ACC112 (cell line): ENCODE results near the gene PLB1.
"Not testable (repeated sequence)": the region's sequence is repeated elsewhere in the genome, so short reads cannot be mapped to it uniquely, and the experiment has no call there.

Source experiments
- H2AFZ ChIP-seq: fragments of 200-600 bp; sonication (generic); one replicate; pipeline ENCODE4 v1.6.0; 2017; ENCODE audit warnings: antibody characterized with exemption, low read length; ENCODE audit not compliant: unreplicated experiment
- H3K27ac ChIP-seq: fragments of 200-600 bp; sonication (generic); 2 replicates; pipeline ENCODE4 v1.5.1; 2014; ENCODE audit warnings: low read depth, mild to moderate bottlenecking, antibody characterized with exemption, low read length, moderate library complexity
- H3K27me3 ChIP-seq: fragments of 200-600 bp; sonication (generic); 2 replicates; pipeline ENCODE4 v1.6.1; 2014; ENCODE audit warnings: mild to moderate bottlenecking, antibody characterized with exemption, low read length, moderate library complexity, mixed read lengths; ENCODE audit not compliant: insufficient read depth
- H3K36me3 ChIP-seq: fragments of 200-600 bp; sonication (generic); 2 replicates; pipeline ENCODE4 v1.6.1; 2016; ENCODE audit warnings: mild to moderate bottlenecking, antibody characterized with exemption, low read length, moderate library complexity, mixed read lengths; ENCODE audit not compliant: insufficient read depth
- H3K4me1 ChIP-seq: fragments of 200-600 bp; sonication (generic); one replicate; pipeline ENCODE4 v1.6.1; 2016; ENCODE audit warnings: low read length, mixed read lengths; ENCODE audit not compliant: insufficient read depth, unreplicated experiment, control insufficient read depth
- H3K4me3 ChIP-seq: fragments of 200-600 bp; sonication (generic); 2 replicates; pipeline ENCODE4 v1.5.1; 2014; ENCODE audit warnings: mild to moderate bottlenecking, low read depth, low read length
- H3K79me2 ChIP-seq: fragments of 200-600 bp; sonication (generic); one replicate; pipeline ENCODE4 v1.6.0; 2016; ENCODE audit warnings: low read length; ENCODE audit not compliant: control insufficient read depth, unreplicated experiment, insufficient read depth

PLB1 gene

GRCh38 chr2:28661589-28662001 lies 165.7 kb downstream of the PLB1 start:
- H3K36me3 ChIP-seq = no peaks in the 10 kb centered on the region
- H3K27ac ChIP-seq = peak overlapping the region; percentile 86
- H3K4me1 ChIP-seq = peaks cover 56% of the 10 kb centered on the region
- H3K79me2 ChIP-seq = no peaks in the 10 kb centered on the region
- H2AFZ ChIP-seq = no peak overlapping the region
- H3K27me3 ChIP-seq = no peaks in the 10 kb centered on the region
- peak overlapping the region; percentile 17; the same call in 1 of the 2 replicates for H3K4me3 ChIP-seq

DNA sequence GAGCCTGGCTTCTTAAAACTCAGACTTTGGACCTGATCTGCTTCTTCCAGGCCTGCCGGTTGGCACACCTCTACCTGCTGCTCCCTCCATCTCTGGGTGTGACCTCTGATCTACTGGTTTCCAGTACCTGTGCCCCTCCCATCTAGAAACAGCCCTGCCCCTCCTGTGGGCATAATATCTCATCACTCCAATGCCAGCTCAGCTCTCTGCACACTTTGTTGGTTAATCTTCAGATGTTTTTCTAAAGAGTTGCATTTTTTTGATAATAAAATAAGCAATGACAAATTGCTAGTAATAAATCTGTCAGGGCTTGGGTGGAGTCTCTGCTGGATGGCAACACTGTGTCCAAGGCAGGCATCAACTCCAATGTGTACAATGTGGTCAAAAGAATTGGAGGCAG lies 166.2 kb downstream of the PLB1 start:
- Histone ChIP-seq H3K27me3 (no peaks in the 10 kb centered on the region), H3K4me1 (peaks cover 56% of the 10 kb centered on the region), H3K79me2 (no peaks in the 10 kb centered on the region), H2AFZ (no peak overlapping the region), H3K36me3 (no peaks in the 10 kb centered on the region), H3K4me3 (peak overlapping the region; percentile 17), H3K27ac (peak overlapping the region; percentile 86)

DNA sequence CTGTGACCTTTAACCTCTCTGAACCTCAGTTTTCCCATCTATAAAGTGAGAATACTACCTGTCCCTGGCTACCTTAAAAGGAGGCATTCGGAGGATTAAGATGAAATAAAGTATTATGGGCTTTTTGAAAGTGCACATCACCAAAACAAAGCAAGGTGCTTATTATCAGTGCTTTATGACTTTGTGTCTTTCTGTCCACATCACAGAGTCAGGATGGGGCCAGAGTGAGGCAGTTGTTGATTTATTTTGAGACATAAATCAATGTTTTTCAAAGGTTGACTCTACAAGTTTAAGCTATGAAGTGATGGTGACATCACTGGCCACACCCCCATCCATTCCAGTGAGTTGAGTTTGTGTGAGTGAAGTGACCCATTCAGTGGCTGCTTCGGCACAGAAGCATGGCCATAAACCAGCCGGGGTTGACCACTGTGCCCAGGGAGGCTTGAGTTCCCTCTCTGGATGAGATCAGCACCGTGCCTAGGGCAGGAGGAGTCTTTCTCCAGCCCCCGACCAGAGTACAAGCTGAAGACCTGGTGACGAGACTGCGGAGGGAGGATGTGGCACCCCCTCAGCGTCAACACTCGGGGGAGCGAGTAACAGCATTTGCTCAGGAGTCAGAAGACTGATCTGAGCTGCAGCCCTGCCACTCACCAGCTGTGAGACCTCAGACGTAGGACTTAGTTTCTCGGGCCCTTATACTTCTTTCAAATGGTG lies 166.8 kb downstream of the PLB1 start:
- Histone ChIP-seq H3K4me3 (no peak overlapping the region), H3K27me3 (no peaks in the 10 kb centered on the region), H3K36me3 (no peaks in the 10 kb centered on the region), H2AFZ (no peak overlapping the region), H3K27ac (peak overlapping the region; percentile 86), H3K4me1 (peaks cover 56% of the 10 kb centered on the region), H3K79me2 (no peaks in the 10 kb centered on the region)

DNA sequence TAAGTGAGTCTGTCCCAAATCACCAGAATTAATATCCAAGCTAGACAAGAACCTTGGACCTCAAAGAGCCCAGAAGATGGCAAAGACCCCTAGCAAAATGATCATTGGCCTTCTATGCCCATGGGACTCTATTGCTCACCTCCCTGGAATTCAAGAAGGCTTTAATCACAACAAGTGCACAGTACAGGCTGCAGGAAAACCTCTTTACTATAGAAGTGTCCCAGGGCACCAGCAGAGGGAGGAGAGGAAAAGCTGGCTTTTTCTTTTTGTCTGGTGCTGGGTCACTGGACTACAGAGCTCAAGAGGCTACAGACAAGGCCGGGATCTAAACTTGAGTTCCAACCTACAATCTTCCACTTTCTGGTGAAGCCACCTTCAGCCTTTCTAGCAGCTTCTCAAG lies 167.5 kb downstream of the PLB1 start:
- Histone ChIP-seq H3K4me3 (no peak overlapping the region), H2AFZ (no peak overlapping the region), H3K27me3 (no peaks in the 10 kb centered on the region), H3K4me1 (peaks cover 54% of the 10 kb centered on the region), H3K27ac (peak overlapping the region; percentile 86), H3K79me2 (no peaks in the 10 kb centered on the region), H3K36me3 (no peaks in the 10 kb centered on the region)

DNA sequence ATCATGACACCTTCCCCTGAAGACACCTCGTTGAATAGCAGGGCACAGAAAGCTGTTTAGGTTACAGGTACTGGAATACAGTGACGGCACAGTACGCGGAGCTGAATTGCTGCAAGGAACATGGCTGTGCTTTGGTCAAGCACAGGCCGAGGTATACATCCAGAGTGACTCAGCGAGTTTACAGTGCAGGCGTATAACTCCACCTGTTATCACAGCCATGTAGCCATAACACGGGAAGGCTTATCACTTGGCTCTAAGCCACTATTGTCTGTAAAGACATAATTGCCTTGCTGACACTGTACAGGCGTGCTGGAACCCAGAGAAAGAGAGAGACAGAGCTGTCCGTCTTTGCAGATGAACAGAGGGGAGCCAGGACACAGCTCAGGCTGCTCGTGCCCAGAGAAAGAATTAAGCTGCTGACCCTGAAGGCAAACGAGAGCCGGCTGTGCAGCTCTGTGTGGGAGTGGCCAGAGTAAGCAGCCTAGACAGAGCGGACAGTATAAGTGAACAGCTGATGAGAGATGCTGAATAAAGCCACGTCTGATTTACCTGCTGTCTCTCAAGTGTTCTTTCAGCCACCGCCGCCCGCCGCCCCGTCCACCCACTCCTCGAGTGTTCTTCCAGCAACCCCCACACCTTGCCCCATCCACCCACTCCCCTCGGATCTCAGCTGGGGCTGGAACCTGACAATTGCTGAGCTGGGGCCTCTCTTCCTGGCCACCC lies 168.4 kb downstream of the PLB1 start:
- Histone ChIP-seq H3K79me2 (no peaks in the 10 kb centered on the region), H3K4me1 (peaks cover 49% of the 10 kb centered on the region), H3K27ac (0 out of 2 replicates have a peak overlapping the region, but pooled peaks have one; percentile 7), H3K4me3 (no peak overlapping the region), H2AFZ (peak overlapping the region; percentile 45), H3K36me3 (no peaks in the 10 kb centered on the region), H3K27me3 (no peaks in the 10 kb centered on the region)

- Histone ChIP-seq H3K4me1 (peaks cover 49% of the 10 kb centered on the region), H3K4me3 (no peak overlapping the region), H2AFZ (peak overlapping the region; percentile 45), H3K27ac (peak overlapping the region; percentile 30), H3K36me3 (no peaks in the 10 kb centered on the region), H3K79me2 (no peaks in the 10 kb centered on the region), H3K27me3 (no peaks in the 10 kb centered on the region)
Observed at GRCh38 chr2:28665041-28665704, 169.3 kb downstream of the PLB1 start.

DNA sequence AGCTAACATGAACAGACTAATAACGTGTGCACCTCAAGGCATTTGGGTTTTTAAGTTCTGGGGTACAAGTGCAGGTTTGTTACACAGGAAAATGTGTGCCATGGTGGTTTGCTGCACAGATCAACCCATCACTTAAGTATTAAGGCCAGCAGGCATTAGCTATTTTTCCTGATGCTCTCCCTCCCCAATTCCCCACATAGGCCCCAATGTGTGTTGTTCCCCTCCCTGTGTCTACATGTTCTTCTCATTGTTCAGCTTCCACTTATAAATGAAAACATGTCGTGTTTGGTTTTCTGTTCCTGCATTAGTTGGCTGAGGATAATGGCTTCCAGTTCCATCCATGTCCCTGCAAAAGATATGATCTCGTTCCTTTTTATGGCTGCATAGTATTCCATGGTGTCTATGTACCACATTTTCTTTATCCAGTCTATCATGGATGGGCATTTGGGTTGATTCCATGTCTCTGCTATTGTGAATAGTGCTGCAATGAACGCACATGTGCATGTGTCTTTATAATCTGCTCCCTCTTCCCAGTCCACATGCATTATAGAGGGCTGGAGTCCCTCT lies 170.0 kb downstream of the PLB1 start:
- H3K27me3 ChIP-seq, H3K36me3 ChIP-seq, H3K27ac ChIP-seq, H3K4me3 ChIP-seq, H2AFZ ChIP-seq, H3K79me2 ChIP-seq: not testable (repeated sequence)
- peaks cover 47% of the 10 kb centered on the region for H3K4me1 ChIP-seq

DNA sequence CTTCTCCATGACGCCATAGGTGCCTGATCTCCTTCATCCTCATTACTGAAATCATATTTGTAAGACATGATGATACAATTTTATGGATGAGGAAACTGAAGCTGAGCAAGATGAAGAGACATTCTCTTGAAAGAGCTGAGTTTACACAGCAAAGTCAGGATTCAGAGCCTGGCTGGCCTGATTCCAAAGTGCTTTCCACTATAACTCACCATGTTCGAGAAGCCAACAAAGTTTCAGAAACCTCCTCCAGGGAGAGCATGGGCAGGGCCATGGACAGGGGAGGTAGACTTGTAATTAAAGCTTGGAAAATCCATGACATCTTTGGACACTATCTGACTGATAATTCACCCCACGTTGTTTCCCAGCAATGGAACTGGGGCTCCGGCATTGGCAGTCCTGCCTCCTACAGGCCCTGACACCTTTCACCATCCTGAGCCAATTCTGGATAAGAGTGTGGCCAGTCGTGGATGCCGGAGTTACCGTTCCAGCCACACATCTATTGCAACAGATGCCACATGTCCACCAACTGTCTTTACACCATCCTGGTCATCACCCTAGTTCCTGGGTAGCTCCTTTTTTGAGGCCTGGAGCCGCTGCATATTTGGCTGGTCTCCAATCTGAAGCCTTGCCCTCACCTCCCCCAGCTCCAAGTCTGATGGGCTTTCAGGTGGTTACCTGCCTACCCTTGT lies 170.8 kb downstream of the PLB1 start:
- Histone ChIP-seq H3K27me3 (no peaks in the 10 kb centered on the region), H3K27ac (no peak overlapping the region), H3K36me3 (no peaks in the 10 kb centered on the region), H3K4me1 (peaks cover 39% of the 10 kb centered on the region), H3K79me2 (no peaks in the 10 kb centered on the region), H3K4me3 (no peak overlapping the region), H2AFZ (no peak overlapping the region)

DNA sequence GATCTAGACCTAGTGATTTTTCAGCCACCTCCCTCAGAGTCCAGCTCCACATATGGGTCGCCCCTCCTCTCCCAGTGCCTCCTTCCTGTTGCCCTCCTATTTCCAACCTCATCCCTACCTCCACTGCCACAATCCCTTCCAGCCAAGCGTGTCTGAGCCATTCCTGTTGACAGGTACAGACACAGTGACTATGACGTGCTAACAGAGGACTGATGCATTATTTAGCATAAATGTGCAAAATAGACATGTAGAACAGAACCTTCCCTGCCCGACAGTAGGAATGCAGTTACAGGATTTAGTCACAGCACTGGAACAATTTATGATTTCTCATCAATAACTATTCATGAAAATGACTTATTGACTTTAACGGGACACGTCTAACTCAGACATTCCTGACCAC lies 171.4 kb downstream of the PLB1 start:
- Histone ChIP-seq H2AFZ (no peak overlapping the region), H3K36me3 (no peaks in the 10 kb centered on the region), H3K27me3 (no peaks in the 10 kb centered on the region), H3K4me1 (peaks cover 33% of the 10 kb centered on the region), H3K27ac (no peak overlapping the region), H3K4me3 (no peak overlapping the region), H3K79me2 (no peaks in the 10 kb centered on the region)

DNA sequence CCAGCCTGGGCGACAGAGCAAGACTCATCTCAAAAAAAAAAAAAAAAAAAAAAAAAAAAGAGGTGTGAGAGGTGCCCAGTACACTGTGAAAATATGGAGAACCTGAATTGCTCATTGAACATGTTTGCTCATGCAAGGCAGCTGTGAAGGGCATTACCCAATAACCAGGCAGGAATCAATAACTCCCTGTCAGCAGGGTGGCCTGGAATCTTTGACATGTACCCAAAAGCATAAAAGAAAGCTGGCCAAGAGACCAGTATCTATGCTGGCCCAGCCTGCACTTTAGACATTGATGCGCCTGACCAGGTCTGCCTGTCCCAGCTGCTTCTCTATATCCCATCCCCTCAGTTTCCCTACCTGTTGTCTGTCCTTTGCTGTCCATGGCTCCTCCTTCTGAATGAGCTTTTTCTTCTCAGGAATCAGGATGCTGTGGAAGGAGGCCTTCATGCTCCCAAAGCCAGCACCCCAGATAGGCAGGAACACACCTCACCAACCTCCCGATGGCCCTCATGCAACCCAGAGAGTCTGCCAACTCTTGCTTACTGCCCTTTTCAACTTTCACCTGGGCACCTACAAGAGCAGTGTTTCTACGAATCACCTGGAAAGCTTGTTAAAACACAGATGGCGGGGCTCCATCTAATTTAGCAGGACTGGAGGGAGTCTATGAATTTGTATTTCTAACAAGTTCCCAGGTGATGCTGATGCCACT lies 172.4 kb downstream of the PLB1 start:
- Histone ChIP-seq H3K4me3 (no peak overlapping the region), H2AFZ (no peak overlapping the region), H3K27me3 (no peaks in the 10 kb centered on the region), H3K79me2 (no peaks in the 10 kb centered on the region), H3K27ac (no peak overlapping the region), H3K36me3 (no peaks in the 10 kb centered on the region), H3K4me1 (peaks cover 23% of the 10 kb centered on the region)
